Osteoblast (primary cell): Measurements from ENCODE around the gene SPOP. TPM values are rescaled to one million over a fixed set of nuclear protein-coding genes. Genes with fewer than 3 reads are reported as not detected.

ENCODE experiments used
- DNase-seq: peaks from one replicate; pipeline ENCODE4 v3.0.0; 2011; ENCODE audit warnings: low spot score, mixed read lengths; ENCODE audit not compliant: insufficient read length; ENCODE audit errors: missing footprints
- H2AFZ ChIP-seq: 2 replicates; pipeline ENCODE4 v1.6.0; 2011; ENCODE audit warnings: mild to moderate bottlenecking, low read length
- H3K27ac ChIP-seq: 2 replicates; pipeline ENCODE4 v1.5.1; 2011; ENCODE audit warnings: mild to moderate bottlenecking, low read depth, low read length, moderate library complexity
- H3K27me3 ChIP-seq: 2 replicates; pipeline ENCODE4 v1.6.0; 2012; ENCODE audit warnings: mild to moderate bottlenecking, control low read depth, inconsistent platforms, low read length, moderate library complexity; ENCODE audit not compliant: insufficient read depth
- H3K36me3 ChIP-seq: 2 replicates; pipeline ENCODE4 v1.5.1; 2011; ENCODE audit warnings: mild to moderate bottlenecking, low read length, control low read depth, moderate library complexity; ENCODE audit not compliant: insufficient read depth
- H3K4me1 ChIP-seq: 2 replicates; pipeline ENCODE4 v1.5.1; 2011; ENCODE audit warnings: mild to moderate bottlenecking, low read length, control low read depth, moderate library complexity; ENCODE audit not compliant: insufficient read depth
- H3K4me2 ChIP-seq: 2 replicates; pipeline ENCODE4 v1.6.0; 2011; ENCODE audit warnings: mild to moderate bottlenecking, low read length; ENCODE audit not compliant: insufficient read depth
- H3K4me3 ChIP-seq: fragments of 200-600 bp; sonication (generic); 3 replicates; pipeline ENCODE4 v1.5.1; 2012; ENCODE audit warnings: mild to moderate bottlenecking, low read length, inconsistent platforms; ENCODE audit not compliant: insufficient read depth
- H3K79me2 ChIP-seq: 2 replicates; pipeline ENCODE4 v1.6.0; 2012; ENCODE audit warnings: mild to moderate bottlenecking, low read length, control low read depth, inconsistent platforms; ENCODE audit not compliant: insufficient read depth
- H3K9me3 ChIP-seq: 2 replicates; pipeline ENCODE4 v1.5.1; 2011; ENCODE audit warnings: low read depth, low read length, control low read depth
- H4K20me1 ChIP-seq: 2 replicates; pipeline ENCODE4 v1.6.0; 2012; ENCODE audit warnings: mild to moderate bottlenecking, low read length, control low read depth; ENCODE audit not compliant: insufficient read depth
- CTCF ChIP-seq: IDR thresholded peaks from 2 replicates; pipeline ENCODE4 v1.5.1; 2011; ENCODE audit warnings: mild to moderate bottlenecking, low read depth, low read length, moderate library complexity; ENCODE audit errors: extremely low read depth
- total RNA-seq: library from RNA; depleted of rRNA; stranded (reverse); fragments of >200 nt; gene quantifications from 2 replicates; pipeline ENCODE4 v1.2.3, GENCODE V29; 2012

SPOP gene
- total RNA-seq, 1 donor: 55.7 TPM

GRCh38 chr17:49681106-49681979 lies 3.4 kb upstream of the SPOP start:
- H3K36me3 ChIP-seq: no peaks in the 10 kb centered on the region
- peaks cover 10% of the 10 kb centered on the region for H3K79me2 ChIP-seq
- no peaks in the 10 kb centered on the region for H4K20me1 ChIP-seq
- H3K27me3 ChIP-seq: peaks cover 5% of the 10 kb centered on the region
- no peak overlapping the region for H3K4me3 ChIP-seq
- H3K4me1 ChIP-seq: peaks cover 4% of the 10 kb centered on the region
- no peak overlapping the region for H3K4me2 ChIP-seq
- no peaks in the 10 kb centered on the region for H3K9me3 ChIP-seq
- no peak for DNase-seq
- no peak overlapping the region for H3K27ac ChIP-seq
- no peak for TF ChIP-seq CTCF
- H2AFZ ChIP-seq: no peak overlapping the region

DNA sequence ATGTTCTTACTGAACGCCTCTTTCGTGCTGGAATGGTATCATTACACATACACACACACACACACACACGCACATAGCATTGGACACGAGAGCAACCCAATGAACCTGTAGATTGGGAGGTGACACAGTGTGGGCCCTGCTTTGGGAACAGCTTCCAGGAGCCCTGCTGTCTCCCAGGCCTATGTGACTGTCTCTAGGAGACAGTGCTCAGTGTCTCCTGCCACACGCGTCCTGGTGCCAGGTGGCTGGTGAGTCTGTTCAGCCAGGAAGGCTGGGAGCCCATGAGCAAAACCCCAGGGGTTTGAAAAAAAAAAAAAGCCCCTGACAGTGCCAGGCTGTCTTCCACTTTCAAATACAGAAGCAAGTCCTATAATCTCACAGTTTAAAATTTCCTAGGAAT lies 2.4 kb upstream of the SPOP start:
- no peak overlapping the region for H3K4me3 ChIP-seq
- H4K20me1 ChIP-seq: peaks cover 9% of the 10 kb centered on the region
- H3K4me1 ChIP-seq: peaks cover 9% of the 10 kb centered on the region
- TF ChIP-seq CTCF: no peak
- no peaks in the 10 kb centered on the region for H3K9me3 ChIP-seq
- peaks cover 4% of the 10 kb centered on the region for H3K36me3 ChIP-seq
- H3K27ac ChIP-seq: no peak overlapping the region
- H3K27me3 ChIP-seq: peaks cover 5% of the 10 kb centered on the region
- no peak overlapping the region for H3K4me2 ChIP-seq
- DNase-seq: no peak
- peaks cover 20% of the 10 kb centered on the region for H3K79me2 ChIP-seq
- peak overlapping the region; percentile 63 for H2AFZ ChIP-seq

GRCh38 chr17:49677134-49677932 lies 564 bp downstream of the SPOP start:
- peak; percentile 98 for DNase-seq

More at GRCh38 chr17:49677134-49677932, 564 bp downstream of the SPOP start:
- Histone ChIP-seq H3K4me1 (peaks cover 9% of the 10 kb centered on the region), H3K9me3 (no peaks in the 10 kb centered on the region), H3K27ac (peak overlapping the region; percentile 84), H3K4me2 (peak overlapping the region; percentile 90), H4K20me1 (peaks cover 17% of the 10 kb centered on the region), H3K79me2 (peaks cover 46% of the 10 kb centered on the region), H3K4me3 (peak overlapping the region; percentile 71), H2AFZ (peak overlapping the region; percentile 77), H3K27me3 (peaks cover under 1% of the 10 kb centered on the region), H3K36me3 (peaks cover 6% of the 10 kb centered on the region)
- TF ChIP-seq CTCF: no peak
